ENCODE measurements around the gene POLE4.

Gene POLE4, protein sequence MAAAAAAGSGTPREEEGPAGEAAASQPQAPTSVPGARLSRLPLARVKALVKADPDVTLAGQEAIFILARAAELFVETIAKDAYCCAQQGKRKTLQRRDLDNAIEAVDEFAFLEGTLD

DNA sequence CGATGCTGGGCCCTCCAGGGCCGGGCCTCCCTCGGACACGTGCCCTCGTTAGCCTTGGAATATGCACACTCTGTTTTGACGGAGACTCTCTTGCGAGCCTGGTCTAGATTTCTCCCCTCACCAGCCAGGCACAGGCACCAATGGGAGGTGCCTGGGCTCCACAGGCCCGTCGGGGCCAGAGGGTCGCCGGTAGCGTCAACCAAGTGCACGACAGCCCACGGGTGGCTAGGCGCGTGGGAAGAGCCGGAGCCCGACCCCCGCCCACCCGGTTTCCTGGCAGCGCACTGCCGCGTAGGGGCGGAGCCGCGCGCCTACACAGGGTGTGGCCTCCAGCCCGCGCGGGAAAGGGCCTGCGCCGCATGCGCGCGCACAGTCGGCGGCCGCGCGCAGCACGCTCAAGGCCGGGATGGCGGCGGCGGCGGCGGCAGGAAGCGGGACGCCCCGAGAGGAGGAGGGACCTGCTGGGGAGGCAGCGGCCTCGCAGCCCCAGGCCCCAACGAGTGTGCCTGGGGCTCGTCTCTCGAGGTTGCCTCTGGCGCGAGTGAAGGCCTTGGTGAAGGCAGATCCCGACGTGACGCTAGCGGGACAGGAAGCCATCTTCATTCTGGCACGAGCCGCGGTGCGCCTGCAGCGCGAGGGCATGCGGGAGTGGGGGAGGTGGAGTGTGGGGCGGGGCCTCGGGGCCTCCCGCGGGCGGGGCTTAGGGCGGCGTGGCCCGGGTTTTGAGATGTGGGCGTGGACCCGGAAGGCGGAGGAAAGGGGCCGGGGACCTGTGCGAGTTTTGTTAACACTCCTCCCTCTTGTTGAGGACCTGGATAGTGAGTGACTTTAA is at the start of gene POLE4:
Gene POLE4, plus strand, starts transcription at position 370 of the 832 bp plus-strand sequence. Its CDS starts 37 bp downstream, at position 407.
- DNase-seq (ENCODE audit: low spot score) = peak; percentile 88

- no peak for DNase-seq (ENCODE audit: low spot score)
These were observed 49.5 kb upstream of the POLE4 start for GRCh38 chr2:74908748-74909444.

DNA sequence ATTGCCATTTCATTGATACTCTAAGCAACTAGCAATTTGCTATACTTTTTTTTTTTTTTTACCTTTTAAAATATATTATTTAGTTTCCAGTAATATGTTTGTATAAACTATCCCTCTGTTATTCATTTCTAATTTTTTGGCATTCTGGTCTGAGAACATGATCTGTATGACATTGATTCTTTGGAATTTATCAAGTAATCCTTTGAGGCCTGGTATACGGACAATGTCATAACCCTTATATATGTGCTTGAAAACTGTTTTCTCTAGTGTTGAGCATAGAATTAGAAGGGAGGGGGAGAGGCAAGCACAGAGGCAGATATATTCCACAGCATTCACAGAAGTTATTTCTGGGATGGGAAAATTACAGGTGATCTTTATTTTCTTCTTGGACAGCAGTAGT is 48.2 kb upstream of the POLE4 start:
- no peak for DNase-seq (ENCODE audit: low spot score)

- no peak for DNase-seq (ENCODE audit: low spot score)
These were observed 47.4 kb upstream of the POLE4 start for GRCh38 chr2:74911061-74911460.

GRCh38 chr2:74915743-74916142 is 42.7 kb upstream of the POLE4 start:
- DNase-seq (ENCODE audit: low spot score) = no peak

GRCh38 chr2:74916394-74916793 is 42.0 kb upstream of the POLE4 start:
- DNase-seq (ENCODE audit: low spot score) = no peak

DNA sequence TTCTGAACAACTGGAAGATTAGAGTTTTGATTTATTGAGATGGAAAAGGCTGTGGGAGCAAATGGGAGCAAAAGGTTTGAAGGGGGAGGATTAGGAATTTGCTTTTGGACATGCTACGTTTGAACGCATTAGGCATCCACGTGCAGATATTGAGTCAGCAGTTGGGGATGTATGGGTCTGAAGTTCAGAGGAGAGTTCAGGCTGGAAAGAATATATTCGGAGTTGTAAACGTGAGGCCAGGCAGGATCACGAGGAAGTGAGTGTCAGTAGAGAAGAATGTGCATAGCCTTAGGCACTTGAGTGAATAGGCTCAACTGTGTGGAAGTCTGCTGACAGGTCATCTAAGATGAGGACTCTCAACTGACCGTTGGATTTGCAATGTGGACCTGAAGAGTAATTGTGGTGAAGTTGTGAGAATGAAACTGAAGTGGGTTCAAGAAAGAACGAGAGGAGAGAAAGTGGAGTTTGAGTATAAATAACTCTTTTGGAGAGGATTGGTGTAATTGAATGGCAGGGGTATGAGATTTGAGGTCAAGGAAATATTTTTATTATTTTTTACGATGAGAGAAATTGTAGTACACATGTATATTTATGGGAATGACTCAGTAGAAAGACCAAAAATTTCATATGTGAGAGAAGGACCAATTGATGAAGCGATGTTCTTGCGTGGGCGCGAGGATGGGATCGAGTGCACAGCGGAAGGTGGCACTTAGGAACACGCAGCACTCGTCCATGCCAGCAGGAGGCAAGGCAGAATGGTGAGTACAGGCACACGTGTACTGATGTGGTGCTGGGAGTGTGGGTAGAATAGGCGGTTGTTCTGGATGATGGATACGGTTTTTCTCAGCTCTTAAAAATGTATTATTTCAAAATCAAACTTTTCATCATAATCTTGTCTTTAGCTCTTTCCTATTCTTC is 40.5 kb upstream of the POLE4 start:
- peak; percentile 11 for DNase-seq (ENCODE audit: low spot score)

- DNase-seq (ENCODE audit: low spot score) = no peak
These were observed 38.6 kb upstream of the POLE4 start for GRCh38 chr2:74919827-74920226.

- DNase-seq (ENCODE audit: low spot score) = no peak
These were observed 37.2 kb upstream of the POLE4 start for GRCh38 chr2:74921236-74921736.

DNA sequence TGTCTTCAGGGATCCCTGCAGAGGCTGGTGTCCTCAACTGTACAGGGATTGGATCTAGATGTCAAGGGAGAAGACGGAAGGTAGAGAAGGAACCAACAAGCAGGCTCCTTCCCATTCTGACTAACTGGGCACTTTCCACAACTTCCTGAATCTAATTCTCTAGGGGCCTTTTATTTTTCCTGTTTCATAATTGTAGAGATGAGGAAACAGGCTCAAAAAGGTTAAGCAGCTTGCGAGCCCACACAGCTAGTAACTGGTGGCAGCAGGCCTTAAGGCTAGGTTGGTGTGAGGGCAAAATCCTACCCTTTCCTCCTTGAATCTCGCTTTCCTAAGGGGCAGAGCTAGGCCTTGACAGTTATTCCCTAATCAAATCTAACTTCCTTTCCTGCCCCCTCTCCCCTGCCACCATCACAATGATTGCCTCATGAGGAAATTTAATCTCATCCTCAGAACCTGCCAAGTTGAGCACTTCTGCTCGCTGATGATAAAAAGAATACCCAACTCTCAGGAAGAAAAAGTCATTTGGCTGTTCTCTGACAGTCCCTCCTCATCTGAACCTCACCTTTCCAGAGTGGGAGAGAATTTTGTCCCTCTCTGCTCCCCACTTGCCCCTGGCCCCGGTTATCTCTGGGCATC is 35.7 kb upstream of the POLE4 start:
- DNase-seq (ENCODE audit: low spot score) = no peak

DNA sequence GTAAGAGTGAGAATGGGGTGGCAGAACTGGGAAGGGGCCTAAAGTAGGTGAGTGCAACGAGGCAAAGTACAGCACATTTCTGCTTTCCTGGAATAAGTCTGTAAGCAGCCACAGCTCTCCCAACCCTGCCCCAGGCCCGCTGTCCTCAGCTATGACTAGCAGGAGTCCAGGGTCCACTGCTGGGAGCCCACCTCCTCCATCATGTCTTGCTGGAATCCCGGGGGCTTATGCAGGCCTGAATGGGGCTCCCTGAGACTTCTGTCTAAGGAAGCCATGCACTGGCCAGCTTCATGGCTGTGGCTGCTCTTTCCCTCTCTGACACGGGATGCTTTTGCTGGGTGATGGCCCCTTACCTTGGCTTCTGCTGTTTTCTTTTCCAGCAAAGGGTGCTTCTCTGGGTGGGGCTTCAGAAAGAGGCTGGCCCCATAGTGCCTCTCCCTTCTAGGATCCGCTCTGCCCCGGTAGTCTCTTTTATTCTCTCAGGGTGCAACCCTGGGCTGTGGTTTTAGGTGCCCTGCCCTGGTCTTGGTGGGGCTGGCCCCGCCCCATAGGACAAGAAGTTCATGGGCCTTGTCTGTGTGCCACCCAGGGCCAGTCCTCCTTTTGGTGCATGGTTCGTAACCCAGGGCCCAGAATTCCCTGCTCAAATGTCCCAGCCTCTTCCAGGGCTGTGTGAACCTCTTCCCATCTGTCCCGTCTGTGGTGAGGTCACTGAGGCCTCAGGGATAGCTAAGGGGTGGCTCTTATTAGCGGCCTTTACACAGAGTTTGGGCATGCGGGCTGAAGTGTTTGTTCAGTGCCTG is 33.8 kb upstream of the POLE4 start:
- DNase-seq (ENCODE audit: low spot score) = no peak

DNA sequence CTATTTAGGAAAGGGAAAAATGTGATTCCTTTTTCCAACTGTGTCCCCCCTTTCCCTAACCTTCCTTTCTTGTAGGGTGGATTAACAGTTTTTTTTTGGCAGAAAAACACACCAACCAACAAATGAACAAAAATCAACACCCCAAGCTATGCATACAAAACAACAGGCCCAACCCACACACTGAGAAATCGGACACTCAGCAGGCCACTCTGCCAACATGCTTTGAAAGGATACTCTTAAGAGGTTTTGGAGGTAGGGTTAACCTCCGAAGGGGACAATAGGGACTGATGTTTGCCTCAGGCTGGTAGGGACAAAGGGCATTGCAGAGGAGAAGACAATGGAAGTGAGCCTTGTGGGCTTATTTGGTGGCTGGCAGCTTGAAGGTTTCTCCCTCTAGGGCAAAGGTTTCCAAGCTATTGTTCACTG is 33.1 kb upstream of the POLE4 start:
- DNase-seq (ENCODE audit: low spot score) = no peak

DNA sequence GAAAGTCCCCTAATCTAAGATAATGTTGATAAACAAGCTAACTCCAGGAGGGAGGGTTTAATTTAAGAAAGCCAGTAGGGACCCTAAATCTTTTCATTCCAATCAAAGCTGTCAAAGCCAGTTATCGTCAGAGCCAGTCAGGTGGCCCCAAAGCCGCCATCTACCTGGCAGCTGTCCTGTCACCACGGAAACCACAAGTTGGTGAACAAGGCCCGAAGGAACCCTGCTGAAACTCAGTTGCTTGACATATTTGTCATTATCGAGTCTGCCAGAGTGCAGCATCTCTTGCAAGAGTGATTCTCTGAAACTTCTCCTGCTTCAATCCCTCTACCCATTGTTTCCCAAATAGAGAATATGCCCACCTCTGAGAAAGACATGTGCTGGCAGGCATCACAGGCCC is 30.8 kb upstream of the POLE4 start:
- DNase-seq (ENCODE audit: low spot score) = no peak

DNA sequence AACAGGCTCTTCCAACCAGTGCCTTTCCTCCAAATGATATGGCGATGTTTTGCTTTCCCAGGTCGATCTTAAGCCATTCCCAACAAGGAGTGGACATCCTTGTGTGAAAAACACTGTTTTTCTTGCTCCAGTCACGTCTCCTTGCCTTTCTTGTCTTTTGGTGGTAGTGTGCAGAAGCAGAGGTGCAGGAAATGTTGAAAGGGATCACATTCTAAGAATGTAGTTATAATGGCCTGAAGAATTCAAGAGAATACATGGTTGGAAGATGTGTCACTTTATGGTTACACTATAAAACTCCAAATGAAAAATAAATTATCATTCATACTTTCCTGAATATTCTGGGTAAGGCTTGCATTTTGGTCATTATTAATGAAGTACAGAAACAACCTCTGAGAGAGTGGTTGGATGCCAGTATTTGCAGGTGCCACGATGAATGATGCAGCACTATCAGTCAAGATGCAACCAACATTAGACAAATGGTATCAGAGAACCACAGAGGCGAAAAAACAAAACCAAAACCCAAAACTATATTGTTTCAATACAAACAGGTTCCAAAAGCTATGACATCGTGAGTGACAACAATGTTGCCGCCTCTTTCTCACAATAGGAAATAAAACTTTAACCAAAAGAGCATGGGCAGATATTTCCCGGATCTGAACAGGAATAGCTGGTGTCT is 27.5 kb upstream of the POLE4 start:
- DNase-seq (ENCODE audit: low spot score) = no peak

DNA sequence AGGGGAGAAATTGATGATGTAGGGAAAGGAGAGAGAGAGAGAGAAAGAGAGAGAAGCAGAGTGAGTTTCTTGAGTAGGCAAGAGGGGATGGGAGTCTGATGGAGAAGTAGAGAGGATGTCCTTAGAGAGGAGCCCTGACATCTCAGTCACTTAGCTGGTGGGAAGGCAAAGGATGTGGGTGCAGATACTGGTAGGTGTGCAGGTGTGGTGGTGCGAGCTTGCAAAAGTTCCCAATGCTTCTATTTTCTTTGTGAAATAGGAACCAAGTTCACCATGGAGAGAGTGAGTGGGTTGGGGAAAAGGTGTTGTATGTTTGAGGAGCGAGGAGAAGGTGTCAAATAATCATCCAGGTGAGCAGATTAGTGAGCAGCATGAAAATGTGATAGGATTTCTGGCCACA is 26.5 kb upstream of the POLE4 start:
- DNase-seq (ENCODE audit: low spot score) = no peak

DNA sequence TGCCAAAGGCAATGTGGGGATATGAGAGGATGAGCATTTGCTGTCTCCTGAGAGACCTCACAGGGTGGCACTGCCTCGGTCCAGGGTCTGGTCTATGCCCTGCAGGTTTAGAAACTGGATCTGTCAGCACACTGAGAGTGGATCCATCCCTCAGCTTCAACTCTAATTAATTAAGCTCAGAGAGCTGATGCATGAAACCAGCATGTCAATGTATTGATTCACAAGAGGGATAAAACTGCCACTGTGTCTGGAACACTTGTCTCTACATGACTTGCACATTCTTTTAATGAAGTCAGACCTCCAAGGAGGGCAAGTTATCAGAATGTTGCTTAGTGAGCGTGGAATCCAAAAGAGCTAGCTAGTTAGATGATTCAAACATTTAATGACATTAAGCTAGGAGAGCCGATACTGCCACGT is 22.5 kb upstream of the POLE4 start:
- DNase-seq (ENCODE audit: low spot score) = no peak

- no peak for DNase-seq (ENCODE audit: low spot score)
These were observed 21.1 kb upstream of the POLE4 start for GRCh38 chr2:74937221-74937880.

GRCh38 chr2:74938264-74938663 is 20.2 kb upstream of the POLE4 start:
- DNase-seq (ENCODE audit: low spot score) = no peak
